GM21786 (cell line): ENCODE measurements around the gene FRMD4A.
"Not testable (repeated sequence)": the region's sequence is repeated elsewhere in the genome, so short reads cannot be mapped to it uniquely, and the experiment has no call there.

ENCODE experiments used
- ATAC-seq: cut with Tn5 transposase; IDR thresholded peaks from one replicate; pipeline ENCODE4 v1.9.1; 2021; ENCODE audit not compliant: unreplicated experiment

Gene FRMD4A

DNA sequence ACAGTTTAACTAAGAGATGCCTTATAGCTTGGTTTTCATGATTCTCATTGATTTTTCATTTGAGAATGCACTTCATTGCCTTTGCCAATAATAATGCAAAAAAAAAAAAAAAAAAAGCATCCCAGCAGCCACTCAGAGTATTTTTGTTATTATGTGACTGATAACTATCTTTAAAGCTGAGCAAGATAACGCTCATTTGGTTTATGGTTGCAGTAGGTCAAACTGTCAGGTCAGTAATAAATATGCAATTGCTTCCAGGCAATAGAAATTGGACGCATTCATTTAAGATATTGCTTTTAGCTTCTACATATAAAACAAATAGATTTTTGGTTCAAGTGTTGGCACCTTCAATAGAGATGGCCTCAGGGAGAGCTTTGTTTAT is 528.8 kb downstream of the FRMD4A start:
- no peak for ATAC-seq

DNA sequence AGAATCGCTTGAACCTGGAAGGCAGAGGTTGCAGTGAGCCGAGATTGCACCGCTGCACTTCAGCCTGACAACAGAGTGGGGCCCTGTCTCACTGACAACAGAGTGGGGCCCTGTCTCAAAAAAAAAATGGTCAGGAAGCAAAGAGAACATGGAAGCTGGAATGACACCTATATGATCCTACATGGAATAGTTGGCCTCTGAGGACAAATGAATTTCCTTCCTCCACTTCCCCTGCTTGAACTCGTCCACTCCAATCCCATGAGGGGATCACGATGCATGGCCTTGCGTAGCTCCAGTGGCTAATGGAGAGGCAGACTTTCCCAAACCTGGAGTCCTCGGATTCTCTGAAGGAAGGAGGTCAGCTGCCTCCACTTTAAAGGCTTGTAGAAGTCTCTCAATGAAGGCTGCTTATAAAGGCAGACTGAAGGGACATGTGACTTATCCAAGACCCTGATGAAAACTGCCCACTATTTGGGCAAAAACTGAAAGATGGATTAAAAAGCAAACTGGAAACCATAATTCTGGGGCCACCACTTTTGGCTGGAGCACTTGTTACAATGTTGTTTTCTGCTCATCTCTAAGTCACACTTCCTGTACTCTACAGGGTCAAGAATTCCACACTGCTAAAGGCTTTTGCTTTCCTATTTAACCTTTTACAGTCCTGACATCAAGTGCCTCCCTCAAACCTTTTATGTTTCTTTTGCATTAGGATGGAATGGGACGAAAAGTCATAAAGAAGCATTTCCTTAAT is 529.4 kb downstream of the FRMD4A start:
- no peak for ATAC-seq

DNA sequence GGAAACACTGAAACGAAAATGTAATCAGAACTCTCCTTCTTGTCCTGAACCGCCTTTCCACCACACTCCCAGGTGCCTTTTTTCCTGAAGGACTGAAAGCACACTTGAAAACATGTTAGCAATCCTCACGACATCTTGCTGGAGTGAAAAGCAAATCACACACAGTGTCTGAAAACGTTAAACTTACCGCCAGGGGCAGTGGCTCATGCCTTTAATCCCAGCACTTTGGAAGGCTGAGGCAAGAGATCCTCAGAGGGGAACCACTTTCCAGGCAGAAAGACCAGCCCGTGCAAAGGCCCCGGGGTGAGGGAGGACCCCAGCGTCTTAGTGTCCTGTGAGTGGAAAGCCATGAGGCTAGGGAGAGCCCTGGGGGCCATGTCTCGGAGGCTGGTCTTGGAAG is 533.6 kb downstream of the FRMD4A start:
- no peak for ATAC-seq

DNA sequence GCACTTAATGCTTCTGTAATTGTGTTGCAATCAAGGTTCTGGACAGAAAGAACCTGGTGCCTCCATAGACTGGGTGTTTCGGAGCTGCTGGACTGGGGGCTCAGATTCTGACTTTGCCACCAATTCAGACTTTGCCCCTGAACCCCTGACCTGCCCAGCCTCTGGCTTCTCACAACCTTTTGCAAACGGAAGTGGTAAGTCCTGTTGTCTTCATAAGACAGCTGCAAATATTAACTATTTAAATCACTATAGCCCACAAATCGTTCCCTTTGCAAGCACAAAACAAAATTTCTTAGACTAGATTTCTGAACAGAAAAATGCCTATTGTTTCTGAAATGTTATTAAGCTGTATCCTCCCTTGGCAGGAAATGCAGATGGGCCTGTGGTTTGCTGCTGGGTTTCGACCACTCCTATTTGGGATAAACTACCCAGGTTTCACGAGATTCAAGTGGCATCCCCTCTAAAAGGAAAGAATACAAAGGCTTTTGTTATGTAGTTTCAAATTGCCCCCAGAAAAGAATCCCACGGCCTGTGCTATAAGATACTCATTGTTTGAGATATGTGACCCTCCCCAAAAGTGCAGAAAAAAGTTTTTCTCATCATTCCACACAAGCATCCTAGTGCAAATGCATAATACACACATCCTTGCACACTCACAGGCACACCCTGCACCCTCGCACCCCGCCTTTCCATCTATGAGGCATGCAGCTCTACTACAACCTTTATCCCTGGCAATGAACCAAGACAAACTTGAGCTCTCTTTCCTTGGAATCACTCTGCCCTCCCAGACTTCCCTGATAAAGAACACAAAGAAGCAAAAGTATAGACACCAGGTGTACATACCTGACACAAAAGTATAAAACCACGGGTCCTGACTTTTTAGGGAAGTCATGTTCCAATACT is 534.8 kb downstream of the FRMD4A start:
- ATAC-seq = peak; percentile 67

DNA sequence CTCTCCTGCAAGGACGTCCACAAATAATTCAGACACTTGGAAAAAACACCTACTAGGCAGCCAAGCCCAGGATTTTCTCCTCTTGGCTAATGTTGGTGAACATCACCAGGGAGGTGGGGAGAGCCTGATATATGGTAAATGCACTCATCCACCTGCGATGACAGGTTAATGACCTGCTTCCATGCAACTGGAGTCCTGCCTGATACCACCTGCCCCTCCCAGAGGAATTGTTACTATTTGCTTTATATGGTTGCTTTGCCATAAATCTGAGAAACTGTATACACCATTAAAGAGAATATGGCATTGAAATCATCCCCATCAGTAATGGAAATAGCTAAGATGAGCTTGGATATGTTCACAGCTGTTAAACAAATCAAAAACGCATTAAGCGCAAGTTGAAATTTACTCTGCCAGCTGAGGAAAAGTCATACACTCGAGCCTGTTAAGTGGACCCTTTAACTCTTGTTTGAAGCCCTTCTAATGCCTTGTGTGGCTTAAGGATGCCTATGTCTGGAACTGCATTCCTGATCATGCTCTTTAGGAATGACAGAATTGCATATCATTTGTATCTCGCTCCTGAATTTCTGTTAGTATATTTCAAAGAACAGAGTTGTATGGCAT is 535.6 kb downstream of the FRMD4A start:
- ATAC-seq = no peak

DNA sequence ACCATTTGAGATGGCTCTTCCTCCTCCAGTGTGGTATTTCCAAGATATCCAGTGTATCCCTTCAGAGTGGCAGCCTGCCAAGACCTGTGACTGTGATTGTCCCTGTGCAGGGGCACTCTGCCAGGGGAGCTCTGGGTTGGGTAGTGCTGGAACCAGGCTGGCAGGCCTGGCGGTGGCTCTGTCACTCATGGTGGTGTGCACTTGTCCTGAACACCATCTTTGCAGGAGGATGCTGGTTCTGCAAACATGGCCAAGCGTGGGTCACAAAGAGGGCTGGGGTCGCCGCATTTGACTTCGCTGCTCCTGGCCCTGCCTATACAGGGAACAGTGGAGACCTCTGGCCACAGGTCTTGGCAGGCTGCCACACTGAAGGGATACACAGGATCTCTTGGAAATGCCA is 538.7 kb downstream of the FRMD4A start:
- no peak for ATAC-seq

DNA sequence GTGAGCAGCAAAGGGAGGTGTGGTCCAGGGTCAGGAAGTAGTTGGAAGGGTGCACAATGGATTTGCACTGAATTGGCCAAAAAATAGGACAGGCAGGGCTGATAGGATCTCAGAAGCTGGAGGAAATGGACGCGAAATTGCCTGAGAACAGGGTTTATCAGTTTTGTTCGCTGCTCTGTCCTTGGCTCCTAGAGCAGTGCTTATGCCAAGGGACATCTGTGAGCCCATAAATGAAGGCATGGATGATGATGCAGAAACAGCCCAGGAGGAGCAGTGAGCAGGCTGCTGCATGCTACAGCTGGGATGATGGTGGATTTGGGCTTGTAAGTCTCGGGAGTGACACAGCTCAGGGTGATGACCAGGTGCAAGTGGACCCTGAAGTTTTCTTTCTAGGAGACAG is 539.2 kb downstream of the FRMD4A start:
- ATAC-seq = no peak

DNA sequence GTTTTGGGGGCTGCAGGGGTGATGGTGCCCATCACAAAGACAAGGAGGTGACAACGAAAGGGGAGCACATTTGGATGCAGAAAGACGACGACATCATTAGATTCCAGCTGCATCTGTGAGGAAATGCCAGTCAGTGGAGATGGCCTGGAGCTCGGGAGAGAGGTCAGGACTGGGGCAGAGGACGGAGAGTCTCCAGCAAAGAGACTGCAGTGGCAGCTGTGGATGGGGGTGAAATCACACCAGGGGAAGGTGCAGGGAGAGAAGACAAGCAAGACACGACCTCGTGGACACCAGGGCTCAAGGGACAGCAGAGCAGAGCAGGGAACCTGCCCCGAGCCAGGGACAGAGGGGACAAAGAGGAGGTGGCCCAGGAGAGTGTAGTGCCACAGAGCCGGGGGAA is 540.5 kb downstream of the FRMD4A start:
- no peak for ATAC-seq

DNA sequence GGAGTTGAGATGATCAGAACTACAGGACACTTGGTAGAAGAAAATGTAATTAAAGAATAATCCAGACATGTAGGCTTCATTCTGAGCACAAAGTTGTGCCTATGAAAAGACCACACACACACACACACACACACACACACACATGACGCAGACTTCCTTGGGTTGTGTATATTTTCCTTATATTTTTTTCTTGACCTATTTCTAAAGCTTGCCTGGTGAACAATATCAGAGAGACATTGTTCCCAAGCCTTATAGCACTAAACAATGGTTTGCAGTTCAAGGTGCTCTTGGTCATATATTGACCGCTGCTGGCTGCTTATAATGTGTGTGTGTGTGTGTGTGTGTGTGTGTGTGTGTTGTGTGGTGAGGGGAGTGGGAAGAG is 541.3 kb downstream of the FRMD4A start:
- no peak for ATAC-seq

DNA sequence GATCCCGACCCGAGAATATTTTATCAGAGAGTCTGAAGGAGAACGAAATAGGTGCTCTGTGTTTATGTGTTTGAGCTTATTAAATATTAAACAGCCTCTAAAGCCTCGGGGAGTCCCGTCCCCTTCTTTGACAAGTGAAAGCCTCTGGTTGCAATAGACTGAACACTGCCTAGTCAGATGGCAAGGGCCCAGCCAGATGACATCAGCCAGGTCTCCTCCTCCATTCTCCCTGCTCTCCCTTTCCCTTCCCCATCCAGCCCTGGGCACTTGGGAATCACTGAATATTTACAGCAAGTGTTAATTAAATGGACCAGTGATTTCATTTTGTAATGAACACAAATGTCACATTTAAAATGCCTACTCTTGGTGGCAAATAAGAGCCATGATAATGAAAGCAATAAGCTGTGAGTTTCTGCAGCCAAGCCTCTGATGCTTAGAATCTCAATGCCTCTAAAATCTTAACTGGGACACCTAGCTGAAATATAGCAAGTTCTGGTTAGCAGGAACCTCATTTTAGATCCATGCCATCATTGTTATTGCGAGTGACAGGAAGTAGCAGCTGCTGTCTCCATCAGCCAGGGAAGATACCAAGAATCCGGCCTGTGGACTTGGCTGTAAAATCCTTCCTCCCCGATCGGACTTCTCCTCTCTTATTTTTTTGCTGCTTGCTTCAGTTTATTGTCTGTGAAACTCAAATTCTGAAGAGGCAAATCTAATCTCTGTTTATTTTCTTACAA is 541.8 kb downstream of the FRMD4A start:
- ATAC-seq = no peak

DNA sequence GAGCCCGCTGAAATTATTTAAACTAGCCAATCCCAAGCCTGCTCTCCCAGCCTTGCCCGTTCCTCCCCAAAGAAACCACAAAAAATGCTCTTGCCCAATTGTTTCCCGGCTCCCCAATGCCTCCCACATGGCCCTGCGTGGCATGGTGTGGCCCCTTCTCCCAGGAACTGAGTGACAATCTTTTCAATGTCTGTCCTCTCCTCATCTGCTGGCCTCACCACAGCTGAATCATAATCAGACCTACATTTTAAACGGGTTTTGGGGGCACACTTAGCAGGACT is 542.5 kb downstream of the FRMD4A start:
- no peak for ATAC-seq

DNA sequence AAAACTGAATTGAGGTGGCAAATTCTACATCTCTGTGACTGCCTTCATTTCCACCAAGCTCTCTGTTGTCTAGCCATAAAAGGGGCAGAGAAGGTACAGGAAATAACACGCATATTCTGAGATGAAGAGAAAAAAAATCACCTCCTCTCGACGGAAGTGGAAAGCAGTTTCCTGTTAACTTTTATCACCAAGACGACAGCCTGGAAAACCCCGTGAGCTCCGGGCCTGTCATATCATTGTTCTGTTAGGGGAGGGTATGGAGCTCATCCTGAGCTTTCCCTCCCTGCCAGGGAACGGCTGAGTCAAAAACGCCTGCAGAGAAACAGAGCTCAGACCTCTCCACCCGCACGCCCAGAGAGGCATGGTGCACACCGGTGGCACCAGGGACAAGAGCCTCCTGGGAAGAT is 543.7 kb downstream of the FRMD4A start:
- peak; percentile 73 for ATAC-seq

DNA sequence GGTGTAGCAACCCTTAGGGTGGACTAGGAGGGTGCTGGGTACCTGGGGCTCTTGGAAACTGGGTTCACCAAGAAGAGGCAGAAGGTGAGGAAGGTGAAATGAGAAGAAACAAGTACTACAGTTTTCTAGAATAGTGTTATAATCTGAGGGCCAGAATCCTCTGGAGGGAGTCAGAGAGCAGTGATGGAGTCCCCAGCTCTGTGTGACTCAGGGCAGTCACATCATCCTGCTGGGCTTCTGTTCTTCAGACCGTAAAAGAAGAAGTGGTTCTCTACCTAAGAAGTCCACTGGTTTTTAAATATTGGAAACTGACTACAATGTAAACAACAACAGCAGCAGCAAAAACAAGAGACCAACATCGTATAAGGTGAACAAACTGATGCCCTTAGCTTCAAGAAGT is 546.7 kb downstream of the FRMD4A start:
- no peak for ATAC-seq

DNA sequence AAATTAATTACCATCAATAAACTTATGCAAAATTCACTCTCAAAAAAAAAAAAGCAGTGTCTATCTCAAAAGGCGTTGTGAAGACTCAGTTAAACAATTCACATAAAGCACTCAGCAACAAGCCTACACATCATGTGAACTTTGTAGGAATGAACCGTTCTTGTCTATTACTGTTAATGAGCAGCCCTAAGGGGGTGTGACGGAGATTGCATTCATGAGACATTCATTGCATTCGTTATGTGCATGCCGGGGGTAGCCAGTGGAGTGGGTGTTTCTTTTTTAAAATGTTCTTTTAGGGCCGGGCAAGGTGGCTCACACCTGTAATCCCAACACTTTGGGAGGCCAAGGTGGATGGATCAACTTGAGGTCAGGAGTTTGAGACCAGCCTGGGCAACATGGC is 551.0 kb downstream of the FRMD4A start:
- no peak for ATAC-seq

DNA sequence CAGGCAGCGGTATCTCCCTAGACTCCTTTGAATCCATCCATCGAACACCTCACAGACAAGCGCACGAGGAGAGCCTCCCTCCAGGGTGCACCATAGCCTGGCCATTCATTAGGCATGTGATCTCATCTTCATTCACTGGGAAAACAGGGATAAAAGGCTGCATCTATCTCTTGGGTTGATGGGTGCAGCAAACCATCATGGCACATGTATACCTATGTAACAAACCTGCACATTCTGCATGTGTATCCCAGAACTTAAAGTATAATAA is 552.1 kb downstream of the FRMD4A start:
- not testable (repeated sequence) for ATAC-seq

DNA sequence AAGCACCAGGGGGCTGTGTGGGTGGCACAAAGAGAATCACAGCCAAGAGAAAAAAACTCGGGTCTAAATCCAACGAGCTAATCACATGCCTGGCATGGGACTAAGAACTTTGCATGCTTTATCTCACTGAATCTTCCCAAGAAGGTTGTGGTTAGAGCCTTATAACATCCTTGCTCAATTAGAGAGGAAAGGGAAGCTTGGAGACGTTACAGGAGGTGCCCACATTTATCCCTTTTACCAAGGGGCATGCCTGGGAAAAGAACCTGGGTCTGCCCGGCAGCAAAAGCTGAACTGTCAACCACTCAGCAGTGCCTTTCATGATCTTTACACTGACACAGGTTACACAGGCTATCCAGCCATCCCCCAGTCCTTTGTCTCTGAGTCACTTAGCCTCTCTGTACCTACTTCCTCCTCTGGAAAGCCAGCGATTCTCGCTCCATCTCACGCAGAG is 553.8 kb downstream of the FRMD4A start:
- peak; percentile 66 for ATAC-seq

DNA sequence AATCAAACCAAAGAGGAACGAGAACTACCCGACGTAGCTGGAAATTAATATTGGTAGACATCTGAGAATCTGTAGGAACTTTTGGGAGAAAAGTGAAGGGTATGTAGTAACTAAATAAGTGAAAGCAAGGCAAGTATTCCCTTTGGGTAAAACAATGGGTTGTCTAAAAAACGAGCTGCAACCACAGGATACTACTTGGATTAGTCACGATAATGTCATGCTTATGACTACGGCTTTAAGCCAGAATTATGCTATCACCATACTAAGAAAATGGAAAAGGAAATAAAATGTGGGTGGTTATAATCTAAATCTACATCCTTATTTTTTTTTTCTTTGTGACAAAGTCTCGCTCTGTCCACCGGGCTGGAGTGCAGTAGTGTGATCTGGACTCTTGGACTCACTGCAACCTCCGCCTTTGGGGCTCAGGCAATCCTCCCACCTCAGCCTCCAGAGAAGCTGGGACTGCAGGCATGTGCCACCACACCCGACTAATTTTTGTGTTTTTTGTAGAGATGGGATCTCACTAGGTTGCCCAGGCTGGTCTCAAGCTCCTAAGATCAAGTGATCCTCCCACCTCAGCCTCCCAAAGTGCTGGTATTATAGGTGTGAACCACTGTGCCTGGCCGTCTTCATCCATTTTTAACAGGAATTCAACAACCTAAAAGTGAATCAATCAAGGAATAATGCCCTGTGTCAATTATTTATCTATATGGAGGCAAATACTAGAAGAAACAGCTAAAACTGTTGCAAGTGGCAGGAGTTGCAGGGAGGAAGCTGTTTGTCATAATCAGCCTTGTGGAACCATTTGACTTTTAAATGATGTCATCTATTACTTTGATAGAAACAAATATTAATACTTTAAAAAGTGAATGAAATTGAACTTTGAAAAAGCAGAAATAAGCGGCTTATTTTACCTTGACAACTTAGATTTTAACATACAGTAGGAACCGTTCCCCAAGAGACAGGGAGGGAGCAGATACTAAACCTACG is 554.6 kb downstream of the FRMD4A start:
- ATAC-seq = no peak

DNA sequence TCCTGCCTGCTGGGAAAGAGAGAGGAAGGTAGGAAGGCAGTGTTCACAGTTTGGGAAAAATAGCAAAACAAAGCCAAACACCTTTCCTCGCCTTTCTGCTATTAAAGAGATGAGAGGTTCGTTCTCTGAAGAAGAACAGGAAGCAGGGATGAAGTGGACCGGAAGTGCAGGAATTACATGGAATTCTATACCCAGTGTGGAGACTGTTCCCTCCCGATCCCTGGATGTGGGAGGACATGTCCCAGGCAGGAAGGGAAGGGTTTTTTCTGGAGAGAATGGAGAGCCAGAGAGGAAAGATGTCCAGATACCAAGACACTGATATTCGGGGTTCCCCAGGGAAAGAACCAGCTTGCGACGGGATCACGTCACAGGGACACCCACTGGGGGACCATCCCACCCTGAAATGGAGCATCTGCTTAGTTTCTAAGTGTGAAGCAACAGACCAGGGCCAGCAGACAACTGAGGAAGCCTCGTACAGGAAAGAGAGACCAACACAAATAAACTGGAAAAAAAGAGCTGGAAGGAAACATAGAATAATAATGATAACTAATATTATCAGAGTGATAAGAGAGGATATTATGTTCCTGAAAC is 556.3 kb downstream of the FRMD4A start:
- ATAC-seq = no peak

DNA sequence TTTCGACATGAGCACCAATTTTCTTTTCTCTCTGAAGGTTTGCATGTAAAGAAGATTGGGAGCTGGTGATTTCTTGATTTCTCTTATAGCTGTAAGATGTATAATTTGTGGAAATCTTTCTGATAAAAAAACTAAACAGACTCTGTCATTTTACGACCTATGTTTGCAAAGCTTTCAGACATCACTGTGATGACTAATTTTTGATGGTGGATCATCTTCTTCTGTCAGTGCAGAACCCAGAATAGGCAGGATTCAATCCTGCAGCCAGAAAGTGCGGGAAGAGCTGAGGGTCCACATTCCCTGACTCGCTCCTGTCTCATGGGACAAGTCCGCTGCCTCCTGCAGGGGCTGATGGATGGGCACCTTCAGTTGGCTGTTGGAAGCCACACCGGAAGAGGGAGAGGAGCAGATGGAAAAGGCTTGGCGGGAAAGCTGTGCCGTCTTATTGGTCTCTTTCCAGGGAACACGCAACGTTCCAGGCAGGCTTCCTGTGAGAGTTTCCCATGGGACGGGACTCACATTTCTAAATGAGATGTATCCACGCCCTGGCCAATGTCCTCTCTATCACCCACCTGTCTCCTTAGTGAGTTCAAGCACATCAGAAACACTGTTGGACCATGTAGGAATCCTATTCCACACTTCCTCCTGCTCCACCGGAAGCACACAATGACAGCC is 557.1 kb downstream of the FRMD4A start:
- no peak for ATAC-seq

DNA sequence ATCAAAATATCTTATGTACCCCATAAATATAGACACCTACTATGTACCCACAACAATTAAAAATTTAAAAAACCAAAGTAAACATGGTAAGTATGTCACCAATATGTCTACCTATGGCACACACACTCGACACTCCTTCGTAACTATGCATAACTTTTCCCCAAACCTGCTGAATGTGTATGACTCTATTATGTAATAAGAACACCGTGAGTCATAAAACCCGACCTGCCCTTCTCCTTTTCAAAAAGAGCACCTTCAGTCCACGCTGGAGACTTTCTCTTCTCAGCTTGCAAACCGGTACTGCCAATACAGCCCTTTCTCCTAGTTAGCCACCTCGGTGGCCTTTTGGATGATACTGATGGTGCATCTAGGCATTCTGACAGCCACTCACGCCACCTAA is 557.7 kb downstream of the FRMD4A start:
- ATAC-seq = no peak
